Measurements from ENCODE around the gene PRKCE.

Gene PRKCE

GRCh38 chr2:45938649-45939511 lies 287.4 kb downstream of the PRKCE start:
- TF ChIP-seq ZNF274 (IDR thresholded peaks at IDR 0.05; ENCODE audit: low read depth, low read length): no peak
- no peak overlapping the region for H3K4me3 ChIP-seq (ENCODE audit: low read length)

- H3K4me3 ChIP-seq (ENCODE audit: low read length): no peak overlapping the region
- no peak for TF ChIP-seq ZNF274 (IDR thresholded peaks at IDR 0.05; ENCODE audit: low read depth, low read length)
Measured at GRCh38 chr2:45941531-45942236, 290.2 kb downstream of the PRKCE start.

- no peak overlapping the region for H3K4me3 ChIP-seq (ENCODE audit: low read length)
- no peak for TF ChIP-seq ZNF274 (IDR thresholded peaks at IDR 0.05; ENCODE audit: low read depth, low read length)
Measured at GRCh38 chr2:45942237-45942738, 290.8 kb downstream of the PRKCE start.

GRCh38 chr2:45943219-45944044 lies 292.0 kb downstream of the PRKCE start:
- H3K4me3 ChIP-seq (ENCODE audit: low read length): no peak overlapping the region
- TF ChIP-seq ZNF274 (IDR thresholded peaks at IDR 0.05; ENCODE audit: low read depth, low read length): no peak

GRCh38 chr2:45944074-45944473 lies 292.6 kb downstream of the PRKCE start:
- no peak overlapping the region for H3K4me3 ChIP-seq (ENCODE audit: low read length)
- TF ChIP-seq ZNF274 (IDR thresholded peaks at IDR 0.05; ENCODE audit: low read depth, low read length): no peak

GRCh38 chr2:45945302-45945717 lies 293.8 kb downstream of the PRKCE start:
- no peak for TF ChIP-seq ZNF274 (IDR thresholded peaks at IDR 0.05; ENCODE audit: low read depth, low read length)
- H3K4me3 ChIP-seq (ENCODE audit: low read length): no peak overlapping the region

- no peak for TF ChIP-seq ZNF274 (IDR thresholded peaks at IDR 0.05; ENCODE audit: low read depth, low read length)
- no peak overlapping the region for H3K4me3 ChIP-seq (ENCODE audit: low read length)
Measured at GRCh38 chr2:45946023-45946422, 294.5 kb downstream of the PRKCE start.

GRCh38 chr2:45950606-45951005 lies 299.1 kb downstream of the PRKCE start:
- no peak overlapping the region for H3K4me3 ChIP-seq (ENCODE audit: low read length)
- TF ChIP-seq ZNF274 (IDR thresholded peaks at IDR 0.05; ENCODE audit: low read depth, low read length): no peak

- H3K4me3 ChIP-seq (ENCODE audit: low read length): no peak overlapping the region
- no peak for TF ChIP-seq ZNF274 (IDR thresholded peaks at IDR 0.05; ENCODE audit: low read depth, low read length)
Measured at GRCh38 chr2:45951025-45951727, 299.7 kb downstream of the PRKCE start.

GRCh38 chr2:45952591-45952990 lies 301.1 kb downstream of the PRKCE start:
- no peak overlapping the region for H3K4me3 ChIP-seq (ENCODE audit: low read length)
- TF ChIP-seq ZNF274 (IDR thresholded peaks at IDR 0.05; ENCODE audit: low read depth, low read length): no peak

- no peak for TF ChIP-seq ZNF274 (IDR thresholded peaks at IDR 0.05; ENCODE audit: low read depth, low read length)
- H3K4me3 ChIP-seq (ENCODE audit: low read length): no peak overlapping the region
Measured at GRCh38 chr2:45953376-45954027, 302.0 kb downstream of the PRKCE start.

GRCh38 chr2:45954233-45954850 lies 302.9 kb downstream of the PRKCE start:
- H3K4me3 ChIP-seq (ENCODE audit: low read length): no peak overlapping the region
- TF ChIP-seq ZNF274 (IDR thresholded peaks at IDR 0.05; ENCODE audit: low read depth, low read length): no peak

Data from GM08714 (cell line).